Liver (tissue), 9 donors: ENCODE measurements around the gene SPOP. TPM values are rescaled to one million over a fixed set of nuclear protein-coding genes. Genes with fewer than 3 reads are reported as not detected.

Experiments
- DNase-seq: peaks from one replicate; pipeline ENCODE4 v3.0.0-alpha.2; 2017; ENCODE audit warnings: low spot score
- H3K27ac ChIP-seq, 2 donors: one replicate each; pipeline ENCODE4 v1.7.0; 2013; ENCODE audit warnings: inconsistent platforms in 2 of 2, low read length in 2 of 2, control low read depth in 1 of 2, low read depth in 1 of 2, mild to moderate bottlenecking in 1 of 2
- H3K27me3 ChIP-seq, 4 donors: one replicate each; pipeline versions ENCODE4 v1.6.1 to v1.7.0; 2013; ENCODE audit warnings: low read length in 3 of 4, inconsistent platforms in 1 of 4, mild to moderate bottlenecking in 1 of 4, moderate library complexity in 1 of 4; ENCODE audit not compliant: control insufficient read depth in 4 of 4, insufficient read depth in 4 of 4
- H3K36me3 ChIP-seq, 4 donors: one replicate each; pipeline versions ENCODE4 v1.6.1 to v1.7.0; 2013; ENCODE audit warnings: low read length in 3 of 4, mild to moderate bottlenecking in 3 of 4, low read depth in 1 of 4, moderate library complexity in 1 of 4; ENCODE audit not compliant: control insufficient read depth in 4 of 4, insufficient read depth in 3 of 4
- H3K4me1 ChIP-seq, 4 donors: one replicate each; pipeline versions ENCODE4 v1.6.1 to v1.7.0; 2013; ENCODE audit warnings: low read length in 3 of 4, mild to moderate bottlenecking in 3 of 4, moderate library complexity in 1 of 4; ENCODE audit not compliant: control insufficient read depth in 4 of 4, insufficient read depth in 4 of 4
- H3K4me3 ChIP-seq, 3 donors: one replicate each; pipeline versions ENCODE4 v1.6.1 to v1.7.0; 2013; ENCODE audit warnings: low read length in 3 of 3, control low read depth in 1 of 3, low read depth in 1 of 3, mild to moderate bottlenecking in 1 of 3
- H3K9ac ChIP-seq, 2 donors: one replicate each; pipeline ENCODE4 v1.7.0; 2013; ENCODE audit warnings: low read length in 2 of 2, mild to moderate bottlenecking in 2 of 2, moderate library complexity in 2 of 2, control low read depth in 1 of 2, low read depth in 1 of 2
- H3K9me3 ChIP-seq, 4 donors: one replicate each; pipeline versions ENCODE4 v1.6.1 to v1.7.0; 2013; ENCODE audit warnings: low read length in 3 of 4; ENCODE audit not compliant: control insufficient read depth in 4 of 4
- ATF3 ChIP-seq: IDR thresholded peaks from 2 replicates; pipeline ENCODE4 v1.6.1; 2016; ENCODE audit warnings: antibody characterized with exemption
- EGR1 ChIP-seq, 2 donors: IDR thresholded peaks; 2 replicates each; pipeline ENCODE4 v1.6.1; 2016 to 2018; ENCODE audit warnings: antibody characterized with exemption in 2 of 2, low read depth in 2 of 2
- FOXA1 ChIP-seq: IDR thresholded peaks from 2 replicates; pipeline ENCODE4 v1.6.1; 2016; ENCODE audit warnings: antibody characterized with exemption
- FOXA2 ChIP-seq: IDR thresholded peaks from 2 replicates; pipeline ENCODE4 v1.6.1; 2016; ENCODE audit warnings: antibody characterized with exemption
- GABPA ChIP-seq, 2 donors: IDR thresholded peaks in 1 of 2; conservative IDR thresholded peaks in 1 of 2; 2 replicates each; pipeline ENCODE4 v1.6.1; 2016; ENCODE audit warnings: antibody characterized with exemption in 2 of 2, mild to moderate bottlenecking in 1 of 2, moderate library complexity in 1 of 2
- HNF4A ChIP-seq, 2 donors: conservative IDR thresholded peaks; 2 replicates each; pipeline ENCODE4 v1.6.1; 2016; ENCODE audit warnings: antibody characterized with exemption in 2 of 2, mild to moderate bottlenecking in 2 of 2
- HNF4G ChIP-seq: IDR thresholded peaks from 2 replicates; pipeline ENCODE4 v1.6.1; 2016; ENCODE audit warnings: antibody characterized with exemption
- JUND ChIP-seq, 2 donors: IDR thresholded peaks; 2 replicates each; pipeline ENCODE4 v1.6.1; 2016; ENCODE audit warnings: antibody characterized with exemption in 2 of 2
- NR2F2 ChIP-seq: IDR thresholded peaks from 2 replicates; pipeline ENCODE4 v1.6.1; 2016; ENCODE audit warnings: antibody characterized with exemption
- RAD21 ChIP-seq, 2 donors: IDR thresholded peaks; 2 replicates each; pipeline ENCODE4 v1.6.1; 2016; ENCODE audit warnings: antibody characterized with exemption in 2 of 2, mild to moderate bottlenecking in 2 of 2
- REST ChIP-seq: IDR thresholded peaks from 2 replicates; pipeline ENCODE4 v1.6.1; 2016; ENCODE audit warnings: antibody characterized with exemption, mild to moderate bottlenecking
- RXRA ChIP-seq, 2 donors: IDR thresholded peaks; 2 replicates each; pipeline ENCODE4 v1.6.1; 2017 to 2018; ENCODE audit warnings: antibody characterized with exemption in 2 of 2, mild to moderate bottlenecking in 1 of 2
- SP1 ChIP-seq: IDR thresholded peaks from 2 replicates; pipeline ENCODE4 v1.6.1; 2018; ENCODE audit warnings: antibody characterized with exemption, mild to moderate bottlenecking
- TAF1 ChIP-seq: conservative IDR thresholded peaks from 2 replicates; pipeline ENCODE4 v1.6.1; 2016; ENCODE audit warnings: antibody characterized with exemption, mild to moderate bottlenecking
- YY1 ChIP-seq: IDR thresholded peaks from 2 replicates; pipeline ENCODE4 v1.6.1; 2016; ENCODE audit warnings: antibody characterized with exemption, mild to moderate bottlenecking
- ZBTB33 ChIP-seq: IDR thresholded peaks from 2 replicates; pipeline ENCODE4 v1.6.1; 2016; ENCODE audit warnings: antibody characterized with exemption
- WGBS: extraction: QIAGEN DNeasy Blood & Tissue Kit; methylation state at CpG from one replicate; pipeline ENCODE4 v1.1.7; 2013; 5-methylcytosine and 5-hydroxymethylcytosine counted together
- polyA plus RNA-seq, 2 donors: library from polyadenylated mRNA; stranded (reverse) in 1 of 2; unstranded in 1 of 2; fragments of 200-250 nt in 1 of 2; fragments of >200 nt in 1 of 2; fragmentation: Nextera tagmentation in 1 of 2; extraction: Ambion mirVana in 1 of 2; gene quantifications; one replicate each; pipeline versions ENCODE4 v1.2.1 to v1.2.3, GENCODE V29; 2013 to 2015
- total RNA-seq, 2 donors: library from RNA; depleted of rRNA; stranded (reverse); fragments of >200 nt; gene quantifications; one replicate each; pipeline ENCODE4 v1.2.3, GENCODE V29; 2014
- TF ChIP-seq, protein P1 (sequence below): IDR thresholded peaks from 2 replicates; pipeline ENCODE4 v1.6.1; 2016; ENCODE audit warnings: antibody characterized with exemption
- TF ChIP-seq, protein P2 (sequence below): fragments of 150-350 bp; IDR thresholded peaks from 2 replicates; pipeline ENCODE4 v1.5.1; 2017; ENCODE audit warnings: improper control_type of control experiment, low read depth, low read length; ENCODE audit not compliant: missing input control
- donor health status: healthy.
- donor health status: healthy.
- donor health status: healthy.
- donor health status: healthy.
- donor health status: healthy.

Gene SPOP
- total RNA-seq (10 to 100 TPM; 48.6 to 50.8 TPM), polyA plus RNA-seq (10 to 100 TPM; 21.6 to 36.3 TPM)

DNA sequence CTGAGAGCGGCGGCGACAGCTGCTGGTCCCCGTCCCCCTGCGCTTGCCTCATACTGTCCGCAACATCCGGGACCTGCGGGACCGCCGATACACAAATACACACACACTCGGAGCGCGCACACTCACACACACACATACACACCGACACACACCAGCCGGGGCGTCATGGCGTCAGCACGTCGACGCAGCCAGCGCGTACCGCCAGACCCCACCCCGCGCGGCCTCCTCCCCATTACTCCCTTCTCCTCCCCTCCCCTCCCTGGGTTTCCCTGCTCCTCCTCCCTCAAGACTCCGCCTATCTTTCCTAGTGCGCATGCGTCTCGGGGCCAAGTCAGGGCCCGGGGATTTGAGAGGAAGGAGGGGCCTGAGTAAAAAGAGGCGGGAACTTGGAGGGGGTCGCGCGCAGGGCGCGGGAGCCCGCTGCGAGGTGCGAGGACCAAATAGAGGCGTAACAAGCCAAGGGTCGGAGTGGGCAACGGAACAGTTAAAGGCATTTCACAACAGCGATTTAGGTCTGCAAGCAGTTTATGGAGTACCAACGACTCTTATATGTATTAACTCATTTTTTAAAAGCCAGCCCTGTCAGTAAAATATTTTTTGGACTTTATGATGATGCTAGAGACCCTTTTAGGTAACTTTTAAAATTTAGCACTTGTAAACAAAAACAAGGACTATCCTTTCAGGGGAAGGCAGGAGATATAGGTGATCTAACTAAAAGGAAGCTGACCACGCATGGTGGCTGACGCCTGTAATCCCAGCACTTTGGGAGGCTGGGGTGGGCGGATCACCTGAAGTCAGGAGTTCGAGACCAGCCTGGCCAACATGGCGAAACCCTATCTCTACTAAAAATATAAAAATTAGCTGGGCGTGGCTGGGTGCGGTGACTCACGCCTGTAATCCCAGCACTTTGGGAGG, at the start of gene SPOP:
Gene SPOP, minus strand, starts transcription at position 165 of the 915 bp plus-strand sequence. CDS start 55,287 bp downstream, outside the sequence.
- Histone ChIP-seq H3K36me3 (no peaks in the 10 kb centered on the region), H3K4me1 (peaks cover 7 to 28% (median 20%) of the 10 kb centered on the region in 4 donors), H3K27ac (peak within 1 kb of the TSS; percentile 100), H3K9me3 (no peaks in the 10 kb centered on the region), H3K9ac (peak within 1 kb of the TSS; percentile 96 to 99), H3K27me3 (no peaks in the 10 kb centered on the region), H3K4me3 (peak within 1 kb of the TSS; percentile 88 to 93 (median 88))
- peak; percentile 97 for DNase-seq
- TF ChIP-seq, protein P1, sequence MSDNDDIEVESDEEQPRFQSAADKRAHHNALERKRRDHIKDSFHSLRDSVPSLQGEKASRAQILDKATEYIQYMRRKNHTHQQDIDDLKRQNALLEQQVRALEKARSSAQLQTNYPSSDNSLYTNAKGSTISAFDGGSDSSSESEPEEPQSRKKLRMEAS, result peak; percentile 79
- TF ChIP-seq RXRA (IDR thresholded peaks at IDR 0.05) (peak; percentile 18 to 33), EGR1 (IDR thresholded peaks at IDR 0.05; ENCODE audit: low read depth in 2 of 2) (no peak), GABPA (IDR thresholded peaks at IDR 0.05 in 1 of 2, conservative IDR thresholded peaks at IDR 0.05 in 1 of 2) (peak in 1 of 2 donors; percentile 69), ATF3 (peak; percentile 19), RAD21 (IDR thresholded peaks at IDR 0.05) (peak in 1 of 2 donors; percentile 34), JUND (IDR thresholded peaks at IDR 0.05) (peak in 1 of 2 donors; percentile 39), FOXA2 (peak; percentile 5), HNF4G (no peak), YY1 (peak; percentile 87), HNF4A (conservative IDR thresholded peaks at IDR 0.05) (peak; percentile 10 to 12), TAF1 (no peak), FOXA1 (peak; percentile 33), NR2F2 (no peak), REST (no peak), SP1 (peak; percentile 60), ZBTB33 (peak; percentile 22)
- TF ChIP-seq, protein P2, sequence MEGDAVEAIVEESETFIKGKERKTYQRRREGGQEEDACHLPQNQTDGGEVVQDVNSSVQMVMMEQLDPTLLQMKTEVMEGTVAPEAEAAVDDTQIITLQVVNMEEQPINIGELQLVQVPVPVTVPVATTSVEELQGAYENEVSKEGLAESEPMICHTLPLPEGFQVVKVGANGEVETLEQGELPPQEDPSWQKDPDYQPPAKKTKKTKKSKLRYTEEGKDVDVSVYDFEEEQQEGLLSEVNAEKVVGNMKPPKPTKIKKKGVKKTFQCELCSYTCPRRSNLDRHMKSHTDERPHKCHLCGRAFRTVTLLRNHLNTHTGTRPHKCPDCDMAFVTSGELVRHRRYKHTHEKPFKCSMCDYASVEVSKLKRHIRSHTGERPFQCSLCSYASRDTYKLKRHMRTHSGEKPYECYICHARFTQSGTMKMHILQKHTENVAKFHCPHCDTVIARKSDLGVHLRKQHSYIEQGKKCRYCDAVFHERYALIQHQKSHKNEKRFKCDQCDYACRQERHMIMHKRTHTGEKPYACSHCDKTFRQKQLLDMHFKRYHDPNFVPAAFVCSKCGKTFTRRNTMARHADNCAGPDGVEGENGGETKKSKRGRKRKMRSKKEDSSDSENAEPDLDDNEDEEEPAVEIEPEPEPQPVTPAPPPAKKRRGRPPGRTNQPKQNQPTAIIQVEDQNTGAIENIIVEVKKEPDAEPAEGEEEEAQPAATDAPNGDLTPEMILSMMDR, result no peak
- 15% methylated on average over 53 of the region's 53 CpGs for WGBS
